A673 (cell line): ENCODE results near the gene CMIP. TPM values are rescaled to one million over a fixed set of nuclear protein-coding genes. Genes with fewer than 3 reads are reported as not detected.

Source experiments
- BruUV-seq: library from RNA; stranded (reverse); fragments of 400-500 nt; replicated peaks from 2 replicates; lab custom pipeline; 2021; lab: Mats Ljungman, UMichigan
- CTCF ChIA-PET: fragments of 300-600 bp; sonication (Branson Sonifier 250); formaldehyde crosslinking; loops from one replicate; lab custom pipeline; 2022; ENCODE audit warnings: antibody characterized with exemption; lab: Charles Lee
- POLR2A ChIA-PET: fragments of 300-600 bp; sonication (Branson Sonifier 250); formaldehyde crosslinking; loops from one replicate; lab custom pipeline; 2022; ENCODE audit warnings: antibody characterized with exemption; ENCODE audit not compliant: low non-redundant PET; lab: Charles Lee
- DNase-seq: peaks from one replicate; pipeline ENCODE4 v3.0.0-alpha.2; 2015; ENCODE audit warnings: low spot score
- H3K27ac ChIP-seq: fragments of 200-600 bp; sonication (generic); 2 replicates; pipeline ENCODE4 v1.5.1; 2016; ENCODE audit warnings: mixed run types, low read depth, mild to moderate bottlenecking, mixed read lengths, antibody characterized with exemption, low read length; ENCODE audit not compliant: poor library complexity, severe bottlenecking
- H3K27me3 ChIP-seq: fragments of 200-600 bp; sonication (generic); replicated peaks from 2 replicates; pipeline ENCODE4 v1.6.1; 2017; ENCODE audit warnings: mixed run types, low read depth, mild to moderate bottlenecking, mixed read lengths, antibody characterized with exemption, low read length; ENCODE audit not compliant: insufficient read depth, poor library complexity
- H3K36me3 ChIP-seq: fragments of 200-600 bp; sonication (generic); 2 replicates; pipeline ENCODE4 v1.6.1; 2016; ENCODE audit warnings: mixed run types, mild to moderate bottlenecking, mixed read lengths, antibody characterized with exemption, low read length; ENCODE audit not compliant: insufficient read depth, poor library complexity, severe bottlenecking
- H3K4me1 ChIP-seq: fragments of 200-600 bp; sonication (generic); 2 replicates; pipeline ENCODE4 v1.6.1; 2017; ENCODE audit warnings: mixed run types, mild to moderate bottlenecking, mixed read lengths, antibody characterized with exemption, low read length; ENCODE audit not compliant: insufficient read depth, poor library complexity, severe bottlenecking
- H3K4me3 ChIP-seq: fragments of 200-600 bp; sonication (generic); 2 replicates; pipeline ENCODE4 v1.5.1; 2016; ENCODE audit warnings: low read depth, mixed run types, mild to moderate bottlenecking, mixed read lengths, low read length; ENCODE audit not compliant: poor library complexity, severe bottlenecking
- H3K9me3 ChIP-seq: fragments of 200-600 bp; sonication (generic); 2 replicates; pipeline ENCODE4 v1.6.1; 2016; ENCODE audit warnings: mixed run types, low read depth, mild to moderate bottlenecking, mixed read lengths, antibody characterized with exemption, low read length; ENCODE audit not compliant: poor library complexity, severe bottlenecking
- EZH2 ChIP-seq: fragments of 200-600 bp; sonication (generic); IDR thresholded peaks from 2 replicates; pipeline ENCODE4 v1.6.1; 2017; ENCODE audit warnings: borderline replicate concordance, low read depth, mild to moderate bottlenecking, mixed read lengths, antibody characterized with exemption, low read length; ENCODE audit not compliant: poor library complexity, severe bottlenecking
- intact Hi-C: fragments of 100-400 bp; cut with micrococcal nuclease; formaldehyde crosslinking; loops from one replicate; pipeline ENCODE4 v1.10.0; 2022; ENCODE audit not compliant: unreplicated experiment
- total RNA-seq: library from RNA; stranded (reverse); gene quantifications from 2 replicates; pipeline ENCODE4 v1.2.3, GENCODE V29; 2021
- TF ChIP-seq, protein P1 (sequence below): fragments of 300-800, 200-600 bp; sonication (generic); conservative IDR thresholded peaks from 2 replicates; pipeline ENCODE4 v1.5.1; 2017; ENCODE audit warnings: low read depth, mild to moderate bottlenecking, antibody characterized with exemption, low read length, moderate library complexity, mixed read lengths

CMIP gene
- total RNA-seq, 1 experiment from 2014 or later = 25.5 TPM

DNA sequence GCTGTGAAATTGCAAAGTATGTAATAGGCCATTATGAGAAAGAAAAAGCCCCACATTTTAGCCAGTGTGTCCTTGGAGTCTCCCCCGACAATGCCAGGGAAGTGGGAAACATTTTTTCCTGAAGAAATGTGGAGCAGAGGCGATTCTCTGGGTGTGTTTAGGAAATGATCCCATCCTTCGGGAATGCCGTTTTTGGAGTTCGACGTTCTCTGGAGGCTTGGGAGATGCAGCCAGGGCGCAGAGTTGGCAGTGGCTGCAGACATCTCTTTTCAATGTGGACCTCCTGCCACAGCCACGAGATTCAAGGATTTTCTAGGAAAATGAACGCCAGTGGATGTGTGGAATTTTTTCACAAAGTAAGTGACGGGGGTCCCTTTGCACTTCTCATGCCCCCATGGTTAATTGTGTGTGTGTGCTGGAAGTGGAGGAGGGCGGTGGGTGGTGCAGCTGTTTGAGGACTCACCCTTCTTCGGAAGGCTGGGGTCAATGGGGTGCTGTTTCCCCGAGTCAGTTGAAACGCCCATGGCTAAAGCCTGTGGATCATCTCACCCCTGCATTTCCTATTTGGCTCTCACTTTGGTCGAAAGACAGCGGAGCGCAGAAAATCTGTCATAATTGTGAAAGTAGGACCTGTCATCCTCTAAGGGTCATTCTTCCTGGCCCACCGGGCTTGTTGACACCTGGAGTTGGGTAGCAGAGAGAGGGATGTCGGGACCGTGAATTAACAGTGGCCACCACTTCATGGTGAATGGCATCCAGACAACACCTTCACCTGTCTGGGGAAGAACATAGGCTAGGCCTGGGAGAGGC is 73.2 kb downstream of the CMIP start:
- Histone ChIP-seq H3K36me3 (no peaks in the 10 kb centered on the region), H3K27ac (no peak overlapping the region), H3K27me3 (no peaks in the 10 kb centered on the region), H3K9me3 (no peaks in the 10 kb centered on the region), H3K4me1 (no peaks in the 10 kb centered on the region), H3K4me3 (no peak overlapping the region)
- intact Hi-C loops = no loop called here
- BruUV-seq = no TSS peak
- POLR2A ChIA-PET = no interaction called here
- CTCF ChIA-PET = no interaction called here
- no peak for DNase-seq
- TF ChIP-seq EZH2 = no peak
- TF ChIP-seq, protein P1, sequence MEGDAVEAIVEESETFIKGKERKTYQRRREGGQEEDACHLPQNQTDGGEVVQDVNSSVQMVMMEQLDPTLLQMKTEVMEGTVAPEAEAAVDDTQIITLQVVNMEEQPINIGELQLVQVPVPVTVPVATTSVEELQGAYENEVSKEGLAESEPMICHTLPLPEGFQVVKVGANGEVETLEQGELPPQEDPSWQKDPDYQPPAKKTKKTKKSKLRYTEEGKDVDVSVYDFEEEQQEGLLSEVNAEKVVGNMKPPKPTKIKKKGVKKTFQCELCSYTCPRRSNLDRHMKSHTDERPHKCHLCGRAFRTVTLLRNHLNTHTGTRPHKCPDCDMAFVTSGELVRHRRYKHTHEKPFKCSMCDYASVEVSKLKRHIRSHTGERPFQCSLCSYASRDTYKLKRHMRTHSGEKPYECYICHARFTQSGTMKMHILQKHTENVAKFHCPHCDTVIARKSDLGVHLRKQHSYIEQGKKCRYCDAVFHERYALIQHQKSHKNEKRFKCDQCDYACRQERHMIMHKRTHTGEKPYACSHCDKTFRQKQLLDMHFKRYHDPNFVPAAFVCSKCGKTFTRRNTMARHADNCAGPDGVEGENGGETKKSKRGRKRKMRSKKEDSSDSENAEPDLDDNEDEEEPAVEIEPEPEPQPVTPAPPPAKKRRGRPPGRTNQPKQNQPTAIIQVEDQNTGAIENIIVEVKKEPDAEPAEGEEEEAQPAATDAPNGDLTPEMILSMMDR = no peak

DNA sequence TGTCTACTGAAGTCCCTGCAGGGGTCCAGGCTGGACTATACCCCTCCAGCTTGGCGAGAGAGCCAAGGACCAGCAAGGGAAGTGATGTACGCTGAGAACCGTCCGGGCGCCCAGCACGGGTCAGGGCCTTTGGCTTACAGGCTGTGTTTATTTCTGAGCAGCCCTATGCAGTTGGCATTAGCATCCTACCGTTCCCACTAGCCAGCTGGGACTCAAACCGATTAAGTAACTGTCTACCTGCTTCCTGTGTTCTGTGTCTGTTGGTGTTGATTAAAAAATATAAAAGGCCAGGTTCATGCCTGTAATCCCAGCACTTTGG is 73.8 kb downstream of the CMIP start:
- TF ChIP-seq EZH2 = no peak
- TF ChIP-seq, protein P1 = no peak
- DNase-seq = no peak
- Histone ChIP-seq H3K36me3 (no peaks in the 10 kb centered on the region), H3K9me3 (no peaks in the 10 kb centered on the region), H3K4me3 (no peak overlapping the region), H3K4me1 (no peaks in the 10 kb centered on the region), H3K27ac (no peak overlapping the region), H3K27me3 (no peaks in the 10 kb centered on the region)
- ChIA-PET CTCF (no interaction called here), POLR2A (no interaction called here)
- intact Hi-C loops = no loop called here
- BruUV-seq = no TSS peak

DNA sequence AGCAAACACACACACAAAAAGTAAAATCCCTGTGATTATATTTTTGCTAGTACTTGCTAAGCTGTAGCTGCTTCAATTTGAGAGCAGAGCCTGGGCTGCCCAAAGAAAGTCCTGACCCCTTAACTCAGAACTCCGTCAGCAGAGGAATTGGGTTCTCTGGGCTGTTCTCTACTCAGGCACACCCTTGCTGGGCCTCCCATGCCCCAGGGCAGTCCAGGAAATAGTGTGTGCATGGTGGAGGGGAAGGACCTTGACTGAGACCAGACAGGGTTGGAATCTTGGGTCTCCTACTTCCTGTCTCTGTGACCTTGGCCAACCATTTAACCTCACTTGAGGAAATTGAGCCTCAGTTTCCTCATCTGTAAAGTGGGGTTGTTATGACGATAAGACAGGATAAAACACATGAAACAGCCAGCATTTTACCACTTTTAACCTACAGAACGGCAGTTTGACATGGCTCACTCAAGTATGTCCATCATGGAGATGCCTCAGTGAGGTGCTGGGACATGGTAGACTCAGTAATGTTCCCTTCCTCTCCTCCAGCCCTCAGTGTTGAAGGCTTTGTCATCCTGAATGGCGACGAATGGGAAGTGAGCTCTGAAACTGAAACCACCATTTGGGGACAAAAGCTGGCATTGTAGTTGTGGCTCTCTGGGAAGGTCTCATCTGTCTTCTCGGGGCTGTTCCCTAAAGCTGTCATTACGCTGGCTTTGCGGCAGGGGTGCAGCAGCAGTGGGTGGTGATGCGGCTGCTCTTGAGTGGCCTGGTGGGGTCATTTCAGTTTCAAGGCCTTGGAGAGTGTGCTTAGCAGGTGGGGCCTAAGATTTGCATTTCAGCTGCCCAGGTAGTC is 74.9 kb downstream of the CMIP start:
- no peaks in the 10 kb centered on the region for H3K9me3 ChIP-seq
- H3K27ac ChIP-seq = no peak overlapping the region
- TF ChIP-seq, protein P1 = no peak
- TF ChIP-seq EZH2 = no peak
- DNase-seq = no peak
- intact Hi-C loops = no loop called here
- H3K36me3 ChIP-seq = no peaks in the 10 kb centered on the region
- ChIA-PET CTCF (no interaction called here), POLR2A (interaction anchor here (0.7 kb wide), 1 partner anchor 105 kb away, joined by 11 read pairs; no protein-coding TSS in a partner anchor)
- no peak overlapping the region for H3K4me3 ChIP-seq
- H3K27me3 ChIP-seq = no peaks in the 10 kb centered on the region
- H3K4me1 ChIP-seq = no peaks in the 10 kb centered on the region
- no TSS peak for BruUV-seq
